Activated T-cell treated with anti-CD3 and anti-CD28 coated beads, Interleukin-2, amount 50 U/mL, for 24 hours (primary cell): Measurements from ENCODE around the gene PCDHAC2.

Source experiments
- DNase-seq: peaks from one replicate; pipeline ENCODE4 v3.0.0-alpha.2; 2020
- H3K27ac Mint-ChIP-seq: 2 replicates; pipeline ENCODE4 v1.8.0; 2020; ENCODE audit warnings: mild to moderate bottlenecking, mixed read lengths
- H3K27me3 Mint-ChIP-seq: 2 replicates; pipeline ENCODE4 v1.8.0; 2020; ENCODE audit warnings: mixed read lengths
- H3K36me3 Mint-ChIP-seq: 2 replicates; pipeline ENCODE4 v1.8.0; 2020; ENCODE audit warnings: low read depth, mixed read lengths
- H3K4me1 Mint-ChIP-seq: 2 replicates; pipeline ENCODE4 v1.8.0; 2020; ENCODE audit warnings: low read depth, mixed read lengths
- H3K4me3 Mint-ChIP-seq: 2 replicates; pipeline ENCODE4 v1.8.0; 2020; ENCODE audit warnings: mild to moderate bottlenecking, moderate library complexity, mixed read lengths
- H3K9me3 Mint-ChIP-seq: 2 replicates; pipeline ENCODE4 v1.8.0; 2020; ENCODE audit warnings: mixed read lengths

The PCDHAC2 gene, protein sequence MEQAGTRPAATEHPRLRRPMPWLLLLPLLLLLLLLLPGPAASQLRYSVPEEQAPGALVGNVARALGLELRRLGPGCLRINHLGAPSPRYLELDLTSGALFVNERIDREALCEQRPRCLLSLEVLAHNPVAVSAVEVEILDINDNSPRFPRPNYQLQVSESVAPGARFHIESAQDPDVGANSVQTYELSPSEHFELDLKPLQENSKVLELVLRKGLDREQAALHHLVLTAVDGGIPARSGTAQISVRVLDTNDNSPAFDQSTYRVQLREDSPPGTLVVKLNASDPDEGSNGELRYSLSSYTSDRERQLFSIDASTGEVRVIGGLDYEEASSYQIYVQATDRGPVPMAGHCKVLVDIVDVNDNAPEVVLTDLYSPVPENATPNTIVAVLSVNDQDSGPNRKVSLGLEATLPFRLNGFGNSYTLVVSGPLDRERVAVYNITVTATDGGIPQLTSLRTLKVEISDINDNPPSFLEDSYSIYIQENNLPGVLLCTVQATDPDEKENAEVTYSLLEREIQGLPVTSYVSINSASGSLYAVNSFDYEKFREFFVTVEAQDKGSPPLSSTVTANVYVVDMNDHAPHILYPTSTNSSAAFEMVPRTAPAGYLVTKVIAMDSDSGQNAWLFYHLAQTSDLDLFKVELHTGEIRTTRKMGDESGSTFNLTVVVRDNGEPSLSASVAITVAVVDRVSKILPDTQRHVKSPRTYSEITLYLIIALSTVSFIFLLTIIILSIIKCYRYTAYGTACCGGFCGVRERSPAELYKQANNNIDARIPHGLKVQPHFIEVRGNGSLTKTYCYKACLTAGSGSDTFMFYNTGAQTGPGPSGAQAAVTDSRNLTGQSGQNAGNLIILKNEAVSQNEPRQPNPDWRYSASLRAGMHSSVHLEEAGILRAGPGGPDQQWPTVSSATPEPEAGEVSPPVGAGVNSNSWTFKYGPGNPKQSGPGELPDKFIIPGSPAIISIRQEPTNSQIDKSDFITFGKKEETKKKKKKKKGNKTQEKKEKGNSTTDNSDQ

DNA sequence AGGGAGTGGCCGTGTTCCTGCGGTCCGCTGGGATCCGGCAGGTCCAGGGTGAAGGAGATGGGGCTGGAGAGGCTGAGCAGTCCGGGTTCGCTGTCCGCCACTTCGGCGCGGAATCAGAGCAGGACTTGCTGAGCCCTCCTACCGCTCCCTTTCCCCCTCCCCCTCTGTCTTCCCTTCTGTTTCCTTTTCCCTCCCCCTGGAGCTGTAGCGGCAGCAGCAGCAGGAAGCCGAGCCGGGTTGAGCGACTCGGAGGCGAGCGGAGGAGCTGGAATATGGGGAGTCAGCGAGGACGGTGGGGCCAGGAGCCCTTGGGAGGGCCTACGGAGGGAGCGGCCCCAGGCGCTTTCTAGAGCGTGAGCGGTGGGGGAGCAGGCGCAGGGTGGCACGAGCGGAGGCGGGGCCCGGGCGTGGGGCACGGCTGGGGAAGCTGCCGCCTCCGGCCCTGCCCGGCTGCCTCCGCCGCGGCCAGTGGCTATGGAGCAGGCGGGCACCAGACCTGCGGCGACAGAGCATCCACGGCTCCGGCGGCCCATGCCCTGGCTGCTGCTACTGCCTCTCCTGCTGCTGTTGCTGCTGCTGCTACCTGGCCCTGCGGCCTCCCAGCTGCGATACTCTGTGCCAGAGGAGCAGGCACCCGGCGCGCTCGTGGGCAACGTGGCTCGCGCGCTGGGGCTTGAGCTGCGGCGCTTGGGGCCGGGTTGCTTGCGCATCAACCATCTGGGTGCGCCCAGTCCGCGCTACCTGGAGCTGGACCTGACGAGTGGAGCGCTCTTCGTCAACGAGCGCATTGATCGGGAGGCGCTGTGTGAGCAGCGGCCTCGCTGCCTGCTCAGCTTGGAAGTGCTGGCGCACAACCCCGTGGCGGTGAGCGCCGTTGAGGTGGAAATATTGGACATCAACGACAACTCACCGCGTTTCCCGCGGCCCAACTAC lies at the start of gene PCDHAC2:
PCDHAC2 (plus strand) TSS at position 184 of the 933 bp plus-strand sequence; CDS start at position 475, 291 bp downstream.
- Mint-ChIP-seq H3K27me3 (peaks cover 46% of the 10 kb centered on the region), H3K4me1 (peaks cover 2% of the 10 kb centered on the region), H3K36me3 (no peaks in the 10 kb centered on the region), H3K9me3 (no peaks in the 10 kb centered on the region), H3K27ac (no peak within 1 kb of the TSS), H3K4me3 (no peak within 1 kb of the TSS)
- DNase-seq = no peak

DNA sequence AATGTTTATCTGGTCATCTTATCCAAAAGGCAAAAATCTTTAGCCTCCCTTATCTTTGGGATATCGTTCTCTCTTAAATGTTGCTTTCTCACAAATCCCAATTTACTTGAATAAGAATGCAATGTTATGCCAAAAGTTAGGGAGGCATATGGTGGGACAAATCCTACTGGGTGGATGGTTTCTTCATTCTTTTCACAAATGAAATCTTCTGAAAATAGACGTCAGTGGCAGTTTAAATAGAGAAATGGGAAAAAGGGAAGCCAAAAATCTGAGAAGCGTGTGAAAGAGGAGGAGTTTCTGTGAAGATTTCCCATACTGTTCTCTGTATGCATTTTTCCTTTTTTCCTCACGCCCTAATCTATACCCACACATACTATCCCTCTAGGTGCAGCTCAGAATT lies 42.7 kb upstream of the PCDHAC2 start:
- no peak overlapping the region for H3K4me3 Mint-ChIP-seq
- H3K4me1 Mint-ChIP-seq = peaks cover 9% of the 10 kb centered on the region
- no peaks in the 10 kb centered on the region for H3K9me3 Mint-ChIP-seq
- peaks cover 61% of the 10 kb centered on the region for H3K27me3 Mint-ChIP-seq
- H3K36me3 Mint-ChIP-seq = no peaks in the 10 kb centered on the region
- no peak for DNase-seq
- no peak overlapping the region for H3K27ac Mint-ChIP-seq

DNA sequence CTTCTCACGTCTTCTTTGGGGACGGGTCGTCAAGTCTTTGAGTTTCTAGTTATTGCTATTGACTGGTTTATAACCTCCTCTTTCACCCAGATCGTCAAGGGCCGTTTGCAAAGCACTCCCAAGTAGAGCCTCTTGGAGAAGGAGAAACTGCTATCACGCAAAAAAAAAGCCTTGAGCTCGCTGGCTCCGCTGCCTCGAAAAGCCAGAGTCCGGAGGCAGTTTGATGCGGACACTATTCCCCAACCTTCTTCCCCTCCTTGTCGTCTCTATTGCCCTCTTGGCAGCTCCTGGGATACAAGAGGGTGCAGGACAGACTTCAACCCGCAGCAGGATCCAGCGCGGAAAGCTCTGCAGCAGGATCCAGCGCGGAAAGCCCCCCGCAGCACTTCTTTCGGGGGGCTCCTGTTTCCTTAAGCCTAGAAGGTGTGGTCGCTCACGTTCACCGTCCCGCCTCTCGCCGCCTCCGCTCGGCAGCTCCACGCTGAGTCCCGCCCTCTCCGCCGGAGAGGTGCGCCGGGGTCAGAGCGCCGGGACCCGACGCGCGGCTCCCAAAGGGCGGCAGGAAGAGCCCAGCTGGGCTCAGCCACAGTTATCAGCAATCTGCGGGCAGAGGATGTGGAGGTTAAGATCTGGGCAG lies 40.4 kb upstream of the PCDHAC2 start, which contains the start of gene PCDHAC1:
PCDHAC1 (plus strand) TSS at position 494 of the 637 bp plus-strand sequence. CDS start 594 bp downstream, outside the sequence.
- Mint-ChIP-seq H3K27ac (no peak within 1 kb of the TSS), H3K36me3 (no peaks in the 10 kb centered on the region), H3K4me1 (peaks cover 9% of the 10 kb centered on the region), H3K9me3 (peaks cover 4% of the 10 kb centered on the region), H3K4me3 (peak within 1 kb of the TSS; percentile 48), H3K27me3 (peaks cover 67% of the 10 kb centered on the region)
- no peak for DNase-seq

DNA sequence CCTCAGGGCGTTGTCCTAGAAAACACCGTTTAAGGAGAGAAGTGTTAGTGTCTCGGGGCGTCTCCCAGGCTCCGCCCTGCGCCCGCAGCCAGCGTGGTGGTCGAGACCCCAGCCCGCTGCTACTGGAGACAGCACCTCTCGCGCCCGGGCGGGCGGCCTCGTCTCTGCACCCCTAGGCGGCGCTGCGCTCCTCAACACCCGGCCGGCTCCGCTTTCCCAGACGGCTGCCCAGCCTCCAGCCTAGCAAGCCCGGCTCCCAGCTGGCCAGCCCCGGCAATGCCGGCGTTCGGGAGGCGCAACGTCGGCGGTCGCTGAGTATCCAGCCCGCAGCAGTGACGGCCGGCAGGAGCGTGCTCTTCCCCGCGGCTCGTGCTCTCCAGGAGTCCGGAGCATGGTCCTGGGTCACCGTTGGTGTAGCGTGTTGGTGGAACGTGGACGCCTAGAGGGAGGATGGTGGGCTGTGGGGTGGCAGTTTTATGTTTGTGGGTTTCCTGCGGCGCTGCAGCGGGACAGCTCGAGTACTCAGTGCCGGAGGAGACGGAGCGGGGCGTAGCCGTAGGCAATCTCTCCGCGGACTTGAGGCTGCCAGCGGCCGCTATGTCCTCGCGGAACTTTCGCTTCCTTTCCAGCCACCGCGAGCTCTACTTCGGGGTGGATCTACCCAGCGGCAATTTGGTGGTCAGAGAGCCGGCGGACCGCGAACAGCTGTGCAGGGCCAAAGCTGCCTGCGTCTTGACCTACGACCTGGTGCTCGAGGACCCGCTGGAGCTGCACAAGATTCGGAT lies 39.6 kb upstream of the PCDHAC2 start:
- peak overlapping the region; percentile 48 for H3K4me3 Mint-ChIP-seq
- peaks cover 9% of the 10 kb centered on the region for H3K4me1 Mint-ChIP-seq
- peak; percentile 49 for DNase-seq
- H3K27ac Mint-ChIP-seq = no peak overlapping the region
- H3K27me3 Mint-ChIP-seq = peaks cover 71% of the 10 kb centered on the region
- no peaks in the 10 kb centered on the region for H3K36me3 Mint-ChIP-seq
- H3K9me3 Mint-ChIP-seq = peaks cover 4% of the 10 kb centered on the region

GRCh38 chr5:140927228-140927573 lies 39.1 kb upstream of the PCDHAC2 start:
- DNase-seq = no peak
- peaks cover 9% of the 10 kb centered on the region for H3K4me1 Mint-ChIP-seq
- no peaks in the 10 kb centered on the region for H3K36me3 Mint-ChIP-seq
- peaks cover 68% of the 10 kb centered on the region for H3K27me3 Mint-ChIP-seq
- H3K4me3 Mint-ChIP-seq = peak overlapping the region; percentile 48
- H3K27ac Mint-ChIP-seq = no peak overlapping the region
- H3K9me3 Mint-ChIP-seq = peaks cover 4% of the 10 kb centered on the region

DNA sequence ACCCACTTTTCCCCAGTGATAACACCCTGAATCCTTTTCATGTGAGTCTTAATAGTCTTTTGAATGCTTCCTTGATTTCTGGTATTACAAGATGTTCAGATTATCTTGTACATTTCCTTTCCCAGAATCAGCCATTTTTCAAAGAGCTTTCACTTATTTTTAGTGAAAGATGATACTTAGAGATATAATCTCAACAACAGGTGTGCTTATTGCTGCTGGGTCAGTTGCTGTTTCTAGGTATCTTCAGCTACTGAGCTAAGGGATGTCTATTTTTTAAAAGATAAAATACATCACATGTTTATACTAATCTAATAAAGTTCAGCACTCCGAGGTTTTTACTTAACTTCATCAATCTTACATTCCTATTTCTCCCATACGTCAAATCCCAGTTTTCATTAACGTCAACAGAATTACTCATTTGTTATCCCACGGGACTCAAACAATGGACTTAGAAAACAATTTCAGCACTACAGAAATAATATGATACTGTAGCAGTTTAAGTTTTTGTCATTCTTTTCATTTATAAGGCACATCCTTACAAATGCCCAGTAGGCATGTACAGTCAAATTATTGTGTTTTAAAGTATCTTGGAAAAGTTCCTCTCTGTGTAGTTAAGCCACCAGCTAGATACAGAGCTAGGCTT lies 31.2 kb upstream of the PCDHAC2 start:
- H3K27me3 Mint-ChIP-seq = peaks cover 9% of the 10 kb centered on the region
- H3K9me3 Mint-ChIP-seq = no peaks in the 10 kb centered on the region
- DNase-seq = no peak
- no peak overlapping the region for H3K27ac Mint-ChIP-seq
- no peak overlapping the region for H3K4me3 Mint-ChIP-seq
- H3K36me3 Mint-ChIP-seq = no peaks in the 10 kb centered on the region
- no peaks in the 10 kb centered on the region for H3K4me1 Mint-ChIP-seq

- Mint-ChIP-seq H3K9me3 (peaks cover 17% of the 10 kb centered on the region), H3K27ac (no peak overlapping the region), H3K27me3 (peaks cover 5% of the 10 kb centered on the region), H3K4me3 (no peak overlapping the region), H3K36me3 (no peaks in the 10 kb centered on the region), H3K4me1 (no peaks in the 10 kb centered on the region)
- no peak for DNase-seq
These were observed 19.7 kb upstream of the PCDHAC2 start for GRCh38 chr5:140946578-140946977.

GRCh38 chr5:140951636-140952035 lies 14.6 kb upstream of the PCDHAC2 start:
- H3K27me3 Mint-ChIP-seq = peaks cover 17% of the 10 kb centered on the region
- no peak overlapping the region for H3K27ac Mint-ChIP-seq
- no peaks in the 10 kb centered on the region for H3K36me3 Mint-ChIP-seq
- H3K9me3 Mint-ChIP-seq = peaks cover under 1% of the 10 kb centered on the region
- H3K4me3 Mint-ChIP-seq = no peak overlapping the region
- DNase-seq = no peak
- H3K4me1 Mint-ChIP-seq = no peaks in the 10 kb centered on the region

DNA sequence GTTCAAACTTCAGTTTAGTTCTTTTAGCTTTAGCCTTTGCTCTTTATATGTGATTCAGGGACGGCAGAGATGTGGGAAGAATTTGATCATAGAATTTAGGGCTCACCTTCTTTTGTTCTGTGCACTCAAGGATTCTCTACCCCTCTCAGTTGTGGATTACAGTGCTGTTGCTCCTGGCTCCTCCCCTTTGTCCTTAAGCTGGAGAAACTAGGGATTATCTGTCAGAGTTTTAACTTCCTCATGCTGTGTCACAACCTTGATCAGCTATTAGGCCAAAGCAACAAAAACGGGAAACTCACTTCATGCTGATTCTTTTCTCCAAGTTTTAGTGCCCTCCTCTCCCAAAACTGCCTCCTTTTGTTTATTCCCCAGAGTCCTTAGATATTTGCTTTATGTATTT lies 13.0 kb upstream of the PCDHAC2 start:
- DNase-seq = no peak
- peaks cover 17% of the 10 kb centered on the region for H3K27me3 Mint-ChIP-seq
- H3K9me3 Mint-ChIP-seq = no peaks in the 10 kb centered on the region
- H3K4me1 Mint-ChIP-seq = no peaks in the 10 kb centered on the region
- H3K4me3 Mint-ChIP-seq = no peak overlapping the region
- no peaks in the 10 kb centered on the region for H3K36me3 Mint-ChIP-seq
- no peak overlapping the region for H3K27ac Mint-ChIP-seq

DNA sequence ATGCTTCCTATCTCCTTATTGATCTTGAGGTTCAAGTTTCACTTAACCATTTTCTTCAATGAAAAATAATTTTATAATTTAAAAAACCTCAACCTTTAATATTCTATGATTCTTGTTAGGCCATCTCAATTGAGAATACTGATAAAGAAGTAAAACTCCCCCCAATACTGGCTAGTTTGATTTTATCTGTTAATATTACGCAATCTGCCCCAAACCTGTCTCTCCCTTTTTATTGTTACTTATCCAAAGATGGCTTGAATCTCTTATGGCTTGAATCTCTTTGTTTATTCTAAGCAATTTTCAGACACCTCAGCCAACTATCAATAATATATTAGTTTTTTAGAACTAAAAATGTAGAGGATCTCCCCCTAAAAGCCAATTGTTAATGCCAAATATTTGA lies 4.1 kb upstream of the PCDHAC2 start:
- no peak for DNase-seq
- Mint-ChIP-seq H3K27ac (no peak overlapping the region), H3K4me1 (peaks cover 2% of the 10 kb centered on the region), H3K36me3 (no peaks in the 10 kb centered on the region), H3K27me3 (peaks cover 38% of the 10 kb centered on the region), H3K9me3 (no peaks in the 10 kb centered on the region), H3K4me3 (no peak overlapping the region)

DNA sequence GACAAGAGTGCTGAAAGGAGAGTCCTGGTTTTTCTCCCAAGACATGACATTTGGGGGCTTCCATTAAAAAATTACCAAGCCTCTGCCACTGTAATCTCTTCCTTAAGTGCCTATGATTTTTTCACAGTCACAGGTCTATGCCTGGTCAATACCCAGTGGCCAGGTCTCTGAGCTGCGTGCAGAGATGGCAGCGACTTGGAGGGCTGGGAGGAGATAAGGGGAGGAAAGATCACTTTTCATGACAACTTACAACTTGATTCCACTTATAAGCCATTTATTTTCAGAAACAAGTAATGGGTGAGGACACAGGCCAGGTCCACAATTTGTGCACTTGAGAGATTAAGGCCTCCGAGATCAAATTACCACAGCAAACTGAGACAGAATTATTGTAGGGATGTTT lies 1.9 kb upstream of the PCDHAC2 start:
- Mint-ChIP-seq H3K27ac (no peak overlapping the region), H3K4me3 (no peak overlapping the region), H3K9me3 (no peaks in the 10 kb centered on the region), H3K36me3 (no peaks in the 10 kb centered on the region), H3K27me3 (peaks cover 49% of the 10 kb centered on the region), H3K4me1 (peaks cover 2% of the 10 kb centered on the region)
- no peak for DNase-seq

DNA sequence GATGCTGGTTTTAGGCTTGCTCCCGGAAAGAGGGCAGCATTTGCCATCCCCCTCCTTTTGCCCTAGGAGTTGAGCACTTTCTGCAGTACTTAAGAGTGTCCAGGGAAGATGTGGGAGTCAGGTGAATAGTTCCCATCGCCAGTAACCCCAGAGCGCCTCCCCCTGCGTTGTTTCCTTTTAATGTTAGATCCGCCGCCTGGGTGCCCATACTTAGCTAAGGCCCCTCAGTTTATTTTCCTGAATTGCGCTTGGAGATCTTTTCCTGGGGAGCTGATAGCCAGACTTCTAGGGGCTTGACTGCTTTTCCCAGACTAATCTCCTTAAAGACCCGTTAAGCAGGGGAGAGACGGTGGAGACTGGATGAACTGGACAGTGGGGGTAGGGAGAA lies 377 bp upstream of the PCDHAC2 start:
- no peak for DNase-seq
- no peaks in the 10 kb centered on the region for H3K36me3 Mint-ChIP-seq
- H3K27ac Mint-ChIP-seq = no peak overlapping the region
- peaks cover 49% of the 10 kb centered on the region for H3K27me3 Mint-ChIP-seq
- no peak overlapping the region for H3K4me3 Mint-ChIP-seq
- no peaks in the 10 kb centered on the region for H3K9me3 Mint-ChIP-seq
- H3K4me1 Mint-ChIP-seq = peaks cover 2% of the 10 kb centered on the region
